Ishikawa (cell line): ENCODE results near the gene ZNF862.

Experiments used
- CEBPB ChIP-seq: IDR thresholded peaks from 2 replicates; pipeline ENCODE4 v1.6.1; 2012
- CREB1 ChIP-seq: IDR thresholded peaks from 2 replicates; pipeline ENCODE4 v1.6.1; 2012; ENCODE audit warnings: low read depth
- EGR1 ChIP-seq: IDR thresholded peaks from 2 replicates; pipeline ENCODE4 v1.6.1; 2012
- EP300 ChIP-seq: IDR thresholded peaks from 2 replicates; pipeline ENCODE4 v1.6.1; 2012; ENCODE audit warnings: borderline replicate concordance
- FOXM1 ChIP-seq: IDR thresholded peaks from 2 replicates; pipeline ENCODE4 v1.6.1; 2012; ENCODE audit warnings: low read depth, borderline replicate concordance
- MAX ChIP-seq: IDR thresholded peaks from 2 replicates; pipeline ENCODE4 v1.6.1; 2012
- NFIC ChIP-seq: IDR thresholded peaks from 2 replicates; pipeline ENCODE4 v1.6.1; 2012
- RAD21 ChIP-seq: IDR thresholded peaks from 2 replicates; pipeline ENCODE4 v1.6.1; 2012; ENCODE audit warnings: low read depth
- REST ChIP-seq: IDR thresholded peaks from 2 replicates; pipeline ENCODE4 v1.6.1; 2012; ENCODE audit warnings: low read depth, mild to moderate bottlenecking
- TAF1 ChIP-seq: IDR thresholded peaks from 2 replicates; pipeline ENCODE4 v1.6.1; 2012; ENCODE audit warnings: low read depth, mild to moderate bottlenecking
- TCF12 ChIP-seq: IDR thresholded peaks from 2 replicates; pipeline ENCODE4 v1.6.1; 2012; ENCODE audit warnings: low read depth
- TEAD4 ChIP-seq: IDR thresholded peaks from 2 replicates; pipeline ENCODE4 v1.6.1; 2012
- USF1 ChIP-seq: IDR thresholded peaks from 2 replicates; pipeline ENCODE4 v1.6.1; 2012
- YY1 ChIP-seq: IDR thresholded peaks from 2 replicates; pipeline ENCODE4 v1.6.1; 2012; ENCODE audit warnings: low read depth
- ZBTB7A ChIP-seq: IDR thresholded peaks from 2 replicates; pipeline ENCODE4 v1.6.1; 2012; ENCODE audit warnings: low read depth

Gene ZNF862

GRCh38 chr7:149837564-149838223 lies 481 bp upstream of the ZNF862 start:
- peak; percentile 55; the same call in 1 of the 2 replicates for TF ChIP-seq MAX
- TF ChIP-seq EGR1, result no peak

- no peak for TF ChIP-seq EGR1
- no peak for TF ChIP-seq USF1
- no peak for TF ChIP-seq CREB1
- no peak for TF ChIP-seq NFIC
- no peak for TF ChIP-seq RAD21
- no peak for TF ChIP-seq TCF12
- TF ChIP-seq YY1, result no peak
- TF ChIP-seq TEAD4, result no peak
- no peak for TF ChIP-seq CEBPB
These were observed 825 bp downstream of the ZNF862 start for GRCh38 chr7:149838992-149839408.

- TF ChIP-seq TAF1, result no peak
- TF ChIP-seq CREB1, result no peak
- TF ChIP-seq ZBTB7A, result no peak
- no peak for TF ChIP-seq YY1
- no peak for TF ChIP-seq NFIC
- TF ChIP-seq CEBPB, result no peak
- TF ChIP-seq MAX, result no peak
- no peak for TF ChIP-seq RAD21
- TF ChIP-seq TCF12, result no peak
- no peak for TF ChIP-seq TEAD4
- no peak for TF ChIP-seq USF1
- TF ChIP-seq REST, result no peak
- no peak for TF ChIP-seq EP300
These were observed 1.8 kb downstream of the ZNF862 start for GRCh38 chr7:149839933-149840332.

GRCh38 chr7:149843566-149843965 lies 5.4 kb downstream of the ZNF862 start:
- no peak for TF ChIP-seq USF1
- TF ChIP-seq CREB1, result no peak
- no peak for TF ChIP-seq NFIC
- no peak for TF ChIP-seq REST
- TF ChIP-seq TCF12, result no peak
- TF ChIP-seq TAF1, result no peak
- no peak for TF ChIP-seq CEBPB
- no peak for TF ChIP-seq ZBTB7A
- TF ChIP-seq TEAD4, result no peak
- TF ChIP-seq RAD21, result no peak
- TF ChIP-seq YY1, result no peak
- no peak for TF ChIP-seq MAX
- no peak for TF ChIP-seq FOXM1
- no peak for TF ChIP-seq EP300
- no peak for TF ChIP-seq EGR1

- TF ChIP-seq ZBTB7A (no peak), RAD21 (no peak), CREB1 (no peak), YY1 (no peak), FOXM1 (no peak), TEAD4 (no peak), CEBPB (no peak), EP300 (no peak)
These were observed 6.3 kb downstream of the ZNF862 start for GRCh38 chr7:149844445-149844844.
